Measurements from ENCODE around the gene CADPS.

The CADPS gene

DNA sequence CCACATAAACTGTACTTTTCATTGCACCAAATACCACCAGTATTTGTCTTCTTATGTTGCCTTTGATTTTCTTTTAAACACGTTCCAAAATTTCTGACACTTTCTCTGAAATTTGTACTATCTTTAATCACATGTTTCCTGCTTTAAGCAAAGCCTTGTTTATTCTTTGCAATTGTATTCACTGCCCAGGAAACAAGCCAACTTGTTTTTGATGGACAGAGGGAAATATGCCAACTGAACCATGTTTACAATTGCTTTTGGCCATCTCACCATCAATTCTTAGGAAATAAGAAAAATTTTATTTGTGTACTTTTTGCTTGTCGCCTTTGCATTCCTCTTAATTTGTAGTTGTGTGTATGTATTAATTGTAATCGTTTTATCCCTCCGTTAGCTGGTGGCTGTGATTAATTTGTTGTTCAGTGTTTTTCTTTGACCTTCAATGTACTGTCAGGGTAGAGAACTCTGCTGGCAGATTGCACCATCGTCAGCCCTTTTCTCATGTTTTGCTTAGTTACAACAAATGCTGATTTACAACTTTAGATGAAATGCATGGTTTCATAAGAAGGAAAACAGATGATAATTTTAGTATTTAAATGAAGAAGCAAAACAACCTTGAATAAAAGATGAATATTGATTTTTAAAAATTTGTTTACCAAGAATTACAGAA is 482.5 kb downstream of the CADPS start:
- no peaks in the 10 kb centered on the region for H3K36me3 ChIP-seq (ENCODE audit: control insufficient read depth, insufficient read depth, low read length)
- no peak overlapping the region for H3K4me3 ChIP-seq (replicated peaks; ENCODE audit: low read depth, low read length)
- H3K27me3 ChIP-seq (replicated peaks; ENCODE audit: control insufficient read depth, insufficient read depth, low read length), result no peaks in the 10 kb centered on the region
- TF ChIP-seq, protein P1, sequence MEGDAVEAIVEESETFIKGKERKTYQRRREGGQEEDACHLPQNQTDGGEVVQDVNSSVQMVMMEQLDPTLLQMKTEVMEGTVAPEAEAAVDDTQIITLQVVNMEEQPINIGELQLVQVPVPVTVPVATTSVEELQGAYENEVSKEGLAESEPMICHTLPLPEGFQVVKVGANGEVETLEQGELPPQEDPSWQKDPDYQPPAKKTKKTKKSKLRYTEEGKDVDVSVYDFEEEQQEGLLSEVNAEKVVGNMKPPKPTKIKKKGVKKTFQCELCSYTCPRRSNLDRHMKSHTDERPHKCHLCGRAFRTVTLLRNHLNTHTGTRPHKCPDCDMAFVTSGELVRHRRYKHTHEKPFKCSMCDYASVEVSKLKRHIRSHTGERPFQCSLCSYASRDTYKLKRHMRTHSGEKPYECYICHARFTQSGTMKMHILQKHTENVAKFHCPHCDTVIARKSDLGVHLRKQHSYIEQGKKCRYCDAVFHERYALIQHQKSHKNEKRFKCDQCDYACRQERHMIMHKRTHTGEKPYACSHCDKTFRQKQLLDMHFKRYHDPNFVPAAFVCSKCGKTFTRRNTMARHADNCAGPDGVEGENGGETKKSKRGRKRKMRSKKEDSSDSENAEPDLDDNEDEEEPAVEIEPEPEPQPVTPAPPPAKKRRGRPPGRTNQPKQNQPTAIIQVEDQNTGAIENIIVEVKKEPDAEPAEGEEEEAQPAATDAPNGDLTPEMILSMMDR (IDR thresholded peaks at IDR 0.05; ENCODE audit: insufficient read depth, low read length, poor library complexity, severe bottlenecking), result no peak
- no peak for DNase-seq (ENCODE audit: extremely low read depth, insufficient read length)

DNA sequence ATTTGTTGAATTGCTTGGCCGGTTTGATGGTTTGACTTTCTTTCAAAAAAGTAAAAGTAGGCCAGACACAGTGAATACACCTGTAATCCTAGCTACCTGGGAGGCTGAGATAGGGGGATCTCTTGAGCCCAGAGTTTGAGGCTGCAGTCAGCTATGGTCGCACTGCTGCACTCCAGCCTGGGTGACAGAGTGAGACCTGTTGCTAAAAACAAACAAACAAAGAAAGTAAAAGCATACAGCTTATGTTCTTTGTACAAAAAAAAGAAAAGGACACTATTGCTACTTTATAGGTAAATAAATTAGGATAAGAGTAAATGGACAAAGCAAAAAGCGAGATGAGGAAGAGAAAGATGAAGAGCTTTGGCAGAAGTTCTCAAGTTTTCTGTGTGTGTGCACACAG is 488.0 kb downstream of the CADPS start:
- Histone ChIP-seq H3K4me3 (replicated peaks; ENCODE audit: low read depth, low read length) (no peak overlapping the region), H3K27me3 (replicated peaks; ENCODE audit: control insufficient read depth, insufficient read depth, low read length) (no peaks in the 10 kb centered on the region), H3K36me3 (ENCODE audit: control insufficient read depth, insufficient read depth, low read length) (no peaks in the 10 kb centered on the region)
- no peak for DNase-seq (ENCODE audit: extremely low read depth, insufficient read length)
- TF ChIP-seq, protein P1 (IDR thresholded peaks at IDR 0.05; ENCODE audit: insufficient read depth, low read length, poor library complexity, severe bottlenecking), result no peak

- no peaks in the 10 kb centered on the region; the same call in 1 of the 2 replicates for H3K27me3 ChIP-seq (replicated peaks; ENCODE audit: control insufficient read depth, insufficient read depth, low read length)
- H3K4me3 ChIP-seq (replicated peaks; ENCODE audit: low read depth, low read length), result no peak overlapping the region
- TF ChIP-seq, protein P1 (IDR thresholded peaks at IDR 0.05; ENCODE audit: insufficient read depth, low read length, poor library complexity, severe bottlenecking), result no peak
- H3K36me3 ChIP-seq (ENCODE audit: control insufficient read depth, insufficient read depth, low read length), result no peaks in the 10 kb centered on the region
- no peak for DNase-seq (ENCODE audit: extremely low read depth, insufficient read length)
Observed at GRCh38 chr3:62379321-62379798, 495.9 kb downstream of the CADPS start.

- TF ChIP-seq, protein P1 (IDR thresholded peaks at IDR 0.05; ENCODE audit: insufficient read depth, low read length, poor library complexity, severe bottlenecking), result no peak
- no peaks in the 10 kb centered on the region; the same call in 1 of the 2 replicates for H3K27me3 ChIP-seq (replicated peaks; ENCODE audit: control insufficient read depth, insufficient read depth, low read length)
- DNase-seq (ENCODE audit: extremely low read depth, insufficient read length), result no peak
- no peaks in the 10 kb centered on the region for H3K36me3 ChIP-seq (ENCODE audit: control insufficient read depth, insufficient read depth, low read length)
- no peak overlapping the region for H3K4me3 ChIP-seq (replicated peaks; ENCODE audit: low read depth, low read length)
Observed at GRCh38 chr3:62378921-62379320, 496.3 kb downstream of the CADPS start.

GRCh38 chr3:62378311-62378789 is 496.9 kb downstream of the CADPS start:
- no peak for DNase-seq (ENCODE audit: extremely low read depth, insufficient read length)
- H3K27me3 ChIP-seq (replicated peaks; ENCODE audit: control insufficient read depth, insufficient read depth, low read length), result no peaks in the 10 kb centered on the region; the same call in 1 of the 2 replicates
- TF ChIP-seq, protein P1 (IDR thresholded peaks at IDR 0.05; ENCODE audit: insufficient read depth, low read length, poor library complexity, severe bottlenecking), result no peak
- H3K4me3 ChIP-seq (replicated peaks; ENCODE audit: low read depth, low read length), result no peak overlapping the region
- no peaks in the 10 kb centered on the region for H3K36me3 ChIP-seq (ENCODE audit: control insufficient read depth, insufficient read depth, low read length)

All from GM06990 (cell line).